GM12878 (cell line): ENCODE results near the gene DTD2. TPM values are rescaled to one million over a fixed set of nuclear protein-coding genes. Genes with fewer than 3 reads are reported as not detected.
A peak's percentile ranks its signal among the peaks of the same experiment; 100 is the strongest.

Experiments
- ATF2 ChIP-seq: IDR thresholded peaks from 2 replicates; pipeline ENCODE4 v1.6.1; 2012; ENCODE audit warnings: low read length, inconsistent platforms
- CEBPB ChIP-seq, 2 experiments: fragments of 150-350 bp in 1 of 2; IDR thresholded peaks; 2 replicates each; pipeline ENCODE4 v1.6.1; 2012 to 2014; ENCODE audit warnings: low read depth in 2 of 2, low read length in 2 of 2, borderline replicate concordance in 1 of 2, inconsistent platforms in 1 of 2
- CREB1 ChIP-seq: IDR thresholded peaks from 2 replicates; pipeline ENCODE4 v1.6.1; 2012; ENCODE audit warnings: low read depth, mild to moderate bottlenecking, inconsistent platforms
- FOS ChIP-seq: IDR thresholded peaks from 3 replicates; pipeline ENCODE4 v1.6.1; 2011; ENCODE audit warnings: borderline replicate concordance; ENCODE audit not compliant: insufficient read length; ENCODE audit errors: extremely low read depth
- IRF3 ChIP-seq: fragments of 450-650 bp; IDR thresholded peaks from 2 replicates; pipeline ENCODE4 v1.6.1; 2014; ENCODE audit warnings: mild to moderate bottlenecking
- KDM1A ChIP-seq: fragments of 200-600 bp; sonication (generic); IDR thresholded peaks from 2 replicates; pipeline ENCODE4 v1.6.1; 2016; ENCODE audit warnings: borderline replicate concordance
- KLF5 ChIP-seq: fragments of 450-650 bp; IDR thresholded peaks from 2 replicates; pipeline ENCODE4 v1.6.1; 2014; ENCODE audit warnings: mild to moderate bottlenecking; ENCODE audit not compliant: partially characterized antibody
- SMAD5 ChIP-seq: IDR thresholded peaks from 2 replicates; pipeline ENCODE4 v1.6.1; 2016; ENCODE audit warnings: antibody characterized with exemption, low read depth
- SMARCA5 ChIP-seq: fragments of 450-650 bp; IDR thresholded peaks from 2 replicates; pipeline ENCODE4 v1.6.1; 2017; ENCODE audit warnings: mild to moderate bottlenecking
- STAT3 ChIP-seq: IDR thresholded peaks from 2 replicates; pipeline ENCODE4 v1.6.1; 2011; ENCODE audit warnings: low read depth, low read length, improper control_type of control experiment
- ZNF217 ChIP-seq: fragments of 450-650 bp; IDR thresholded peaks from 2 replicates; pipeline ENCODE4 v1.6.1; 2017; ENCODE audit warnings: antibody characterized with exemption, mild to moderate bottlenecking
- ZNF24 ChIP-seq: fragments of 450-650 bp; IDR thresholded peaks from 2 replicates; pipeline ENCODE4 v1.6.1; 2017; ENCODE audit warnings: antibody characterized with exemption, mild to moderate bottlenecking
- polyA plus RNA-seq, 11 experiments: library from polyadenylated mRNA; depleted of rRNA in 4 of 11; unstranded in 6 of 11; stranded (reverse) in 5 of 11; fragments of >200 nt; fragmentation: Nextera tagmentation in 4 of 11; fragmentation: Illumina TruSeq in 1 of 11; extraction: Ambion mirVana in 4 of 11; extraction: Trizol in 1 of 11; gene quantifications; 1 replicate in 1 of 11; 2 replicates in 10 of 11; pipeline versions ENCODE4 v1.2.1 to v1.2.3, GENCODE V29; 2011 to 2016; ENCODE audit warnings: inconsistent platforms in 2 of 11, missing spikeins in 2 of 11, low read depth in 1 of 11
- total RNA-seq, 4 experiments: library from RNA; depleted of rRNA in 3 of 4; stranded (reverse); fragments of >200 nt in 3 of 4; fragmentation: Illumina TruSeq in 1 of 4; extraction: Trizol in 1 of 4; gene quantifications; 2 replicates each; pipeline versions ENCODE4 v1.2.1 to v1.2.3, GENCODE V29; 2013 to 2021
- TF ChIP-seq, protein P1 (sequence below): IDR thresholded peaks from 2 replicates; pipeline ENCODE4 v1.6.1; 2012; ENCODE audit warnings: improper control_type of control experiment, low read depth, low read length; ENCODE audit not compliant: insufficient replicate concordance
- TF ChIP-seq, protein P2 (sequence below): fragments of 450-650 bp; formaldehyde crosslinking; IDR thresholded peaks from 2 replicates; pipeline ENCODE4 v1.4.0; 2020; ENCODE audit warnings: mild to moderate bottlenecking, moderate library complexity
- TF ChIP-seq, protein P3 (sequence below): IDR thresholded peaks from 2 replicates; pipeline ENCODE4 v1.6.1; 2011; ENCODE audit warnings: borderline replicate concordance, low read depth, mild to moderate bottlenecking, moderate library complexity, low read length; ENCODE audit not compliant: insufficient read depth, poor library complexity, severe bottlenecking

DTD2 gene
- total and polyA plus RNA-seq, 10 of the 15 experiments (the other 5 are each of a cell fraction or from before 2014, with no cell fraction given), result 4.5 to 32.8 (median 15.9) TPM

- TF ChIP-seq, protein P1, sequence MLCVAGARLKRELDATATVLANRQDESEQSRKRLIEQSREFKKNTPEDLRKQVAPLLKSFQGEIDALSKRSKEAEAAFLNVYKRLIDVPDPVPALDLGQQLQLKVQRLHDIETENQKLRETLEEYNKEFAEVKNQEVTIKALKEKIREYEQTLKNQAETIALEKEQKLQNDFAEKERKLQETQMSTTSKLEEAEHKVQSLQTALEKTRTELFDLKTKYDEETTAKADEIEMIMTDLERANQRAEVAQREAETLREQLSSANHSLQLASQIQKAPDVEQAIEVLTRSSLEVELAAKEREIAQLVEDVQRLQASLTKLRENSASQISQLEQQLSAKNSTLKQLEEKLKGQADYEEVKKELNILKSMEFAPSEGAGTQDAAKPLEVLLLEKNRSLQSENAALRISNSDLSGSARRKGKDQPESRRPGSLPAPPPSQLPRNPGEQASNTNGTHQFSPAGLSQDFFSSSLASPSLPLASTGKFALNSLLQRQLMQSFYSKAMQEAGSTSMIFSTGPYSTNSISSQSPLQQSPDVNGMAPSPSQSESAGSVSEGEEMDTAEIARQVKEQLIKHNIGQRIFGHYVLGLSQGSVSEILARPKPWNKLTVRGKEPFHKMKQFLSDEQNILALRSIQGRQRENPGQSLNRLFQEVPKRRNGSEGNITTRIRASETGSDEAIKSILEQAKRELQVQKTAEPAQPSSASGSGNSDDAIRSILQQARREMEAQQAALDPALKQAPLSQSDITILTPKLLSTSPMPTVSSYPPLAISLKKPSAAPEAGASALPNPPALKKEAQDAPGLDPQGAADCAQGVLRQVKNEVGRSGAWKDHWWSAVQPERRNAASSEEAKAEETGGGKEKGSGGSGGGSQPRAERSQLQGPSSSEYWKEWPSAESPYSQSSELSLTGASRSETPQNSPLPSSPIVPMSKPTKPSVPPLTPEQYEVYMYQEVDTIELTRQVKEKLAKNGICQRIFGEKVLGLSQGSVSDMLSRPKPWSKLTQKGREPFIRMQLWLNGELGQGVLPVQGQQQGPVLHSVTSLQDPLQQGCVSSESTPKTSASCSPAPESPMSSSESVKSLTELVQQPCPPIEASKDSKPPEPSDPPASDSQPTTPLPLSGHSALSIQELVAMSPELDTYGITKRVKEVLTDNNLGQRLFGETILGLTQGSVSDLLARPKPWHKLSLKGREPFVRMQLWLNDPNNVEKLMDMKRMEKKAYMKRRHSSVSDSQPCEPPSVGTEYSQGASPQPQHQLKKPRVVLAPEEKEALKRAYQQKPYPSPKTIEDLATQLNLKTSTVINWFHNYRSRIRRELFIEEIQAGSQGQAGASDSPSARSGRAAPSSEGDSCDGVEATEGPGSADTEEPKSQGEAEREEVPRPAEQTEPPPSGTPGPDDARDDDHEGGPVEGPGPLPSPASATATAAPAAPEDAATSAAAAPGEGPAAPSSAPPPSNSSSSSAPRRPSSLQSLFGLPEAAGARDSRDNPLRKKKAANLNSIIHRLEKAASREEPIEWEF, result no peak
- TF ChIP-seq ATF2, result no peak
- TF ChIP-seq KDM1A, result no peak
- no peak for TF ChIP-seq ZNF24
- TF ChIP-seq FOS, result no peak
- TF ChIP-seq, protein P2, sequence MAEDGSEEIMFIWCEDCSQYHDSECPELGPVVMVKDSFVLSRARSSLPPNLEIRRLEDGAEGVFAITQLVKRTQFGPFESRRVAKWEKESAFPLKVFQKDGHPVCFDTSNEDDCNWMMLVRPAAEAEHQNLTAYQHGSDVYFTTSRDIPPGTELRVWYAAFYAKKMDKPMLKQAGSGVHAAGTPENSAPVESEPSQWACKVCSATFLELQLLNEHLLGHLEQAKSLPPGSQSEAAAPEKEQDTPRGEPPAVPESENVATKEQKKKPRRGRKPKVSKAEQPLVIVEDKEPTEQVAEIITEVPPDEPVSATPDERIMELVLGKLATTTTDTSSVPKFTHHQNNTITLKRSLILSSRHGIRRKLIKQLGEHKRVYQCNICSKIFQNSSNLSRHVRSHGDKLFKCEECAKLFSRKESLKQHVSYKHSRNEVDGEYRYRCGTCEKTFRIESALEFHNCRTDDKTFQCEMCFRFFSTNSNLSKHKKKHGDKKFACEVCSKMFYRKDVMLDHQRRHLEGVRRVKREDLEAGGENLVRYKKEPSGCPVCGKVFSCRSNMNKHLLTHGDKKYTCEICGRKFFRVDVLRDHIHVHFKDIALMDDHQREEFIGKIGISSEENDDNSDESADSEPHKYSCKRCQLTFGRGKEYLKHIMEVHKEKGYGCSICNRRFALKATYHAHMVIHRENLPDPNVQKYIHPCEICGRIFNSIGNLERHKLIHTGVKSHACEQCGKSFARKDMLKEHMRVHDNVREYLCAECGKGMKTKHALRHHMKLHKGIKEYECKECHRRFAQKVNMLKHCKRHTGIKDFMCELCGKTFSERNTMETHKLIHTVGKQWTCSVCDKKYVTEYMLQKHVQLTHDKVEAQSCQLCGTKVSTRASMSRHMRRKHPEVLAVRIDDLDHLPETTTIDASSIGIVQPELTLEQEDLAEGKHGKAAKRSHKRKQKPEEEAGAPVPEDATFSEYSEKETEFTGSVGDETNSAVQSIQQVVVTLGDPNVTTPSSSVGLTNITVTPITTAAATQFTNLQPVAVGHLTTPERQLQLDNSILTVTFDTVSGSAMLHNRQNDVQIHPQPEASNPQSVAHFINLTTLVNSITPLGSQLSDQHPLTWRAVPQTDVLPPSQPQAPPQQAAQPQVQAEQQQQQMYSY, result no peak
- no peak; the same call in 1 of the 2 replicates for TF ChIP-seq ZNF217
- no peak for TF ChIP-seq IRF3
- TF ChIP-seq CEBPB (IDR thresholded peaks at IDR 0.05; ENCODE audit: borderline replicate concordance in 1 of 2, low read depth in 2 of 2, low read length in 2 of 2), result no peak
- no peak for TF ChIP-seq STAT3
- TF ChIP-seq, protein P3, sequence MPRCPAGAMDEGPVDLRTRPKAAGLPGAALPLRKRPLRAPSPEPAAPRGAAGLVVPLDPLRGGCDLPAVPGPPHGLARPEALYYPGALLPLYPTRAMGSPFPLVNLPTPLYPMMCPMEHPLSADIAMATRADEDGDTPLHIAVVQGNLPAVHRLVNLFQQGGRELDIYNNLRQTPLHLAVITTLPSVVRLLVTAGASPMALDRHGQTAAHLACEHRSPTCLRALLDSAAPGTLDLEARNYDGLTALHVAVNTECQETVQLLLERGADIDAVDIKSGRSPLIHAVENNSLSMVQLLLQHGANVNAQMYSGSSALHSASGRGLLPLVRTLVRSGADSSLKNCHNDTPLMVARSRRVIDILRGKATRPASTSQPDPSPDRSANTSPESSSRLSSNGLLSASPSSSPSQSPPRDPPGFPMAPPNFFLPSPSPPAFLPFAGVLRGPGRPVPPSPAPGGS, result no peak
- peak; percentile 56; the same call in 1 of the 2 replicates for TF ChIP-seq SMAD5
- TF ChIP-seq CREB1, result 0 out of 2 replicates have a peak, but pooled peaks have one; percentile 60
- TF ChIP-seq SMARCA5, result peak; percentile 80
- peak; percentile 22 for TF ChIP-seq KLF5
Measured at GRCh38 chr14:31456841-31457664, at the start of gene DTD2 (continued).
